ENCODE data around the gene TBC1D9. TPM values are rescaled to one million over a fixed set of nuclear protein-coding genes. Genes with fewer than 3 reads are reported as not detected.

TBC1D9 gene
- total and polyA plus RNA-seq, 2 of the 13 experiments (the other 11 are each of a cell fraction or from before 2014, with no cell fraction given): 11.9 to 12.2 TPM

DNA sequence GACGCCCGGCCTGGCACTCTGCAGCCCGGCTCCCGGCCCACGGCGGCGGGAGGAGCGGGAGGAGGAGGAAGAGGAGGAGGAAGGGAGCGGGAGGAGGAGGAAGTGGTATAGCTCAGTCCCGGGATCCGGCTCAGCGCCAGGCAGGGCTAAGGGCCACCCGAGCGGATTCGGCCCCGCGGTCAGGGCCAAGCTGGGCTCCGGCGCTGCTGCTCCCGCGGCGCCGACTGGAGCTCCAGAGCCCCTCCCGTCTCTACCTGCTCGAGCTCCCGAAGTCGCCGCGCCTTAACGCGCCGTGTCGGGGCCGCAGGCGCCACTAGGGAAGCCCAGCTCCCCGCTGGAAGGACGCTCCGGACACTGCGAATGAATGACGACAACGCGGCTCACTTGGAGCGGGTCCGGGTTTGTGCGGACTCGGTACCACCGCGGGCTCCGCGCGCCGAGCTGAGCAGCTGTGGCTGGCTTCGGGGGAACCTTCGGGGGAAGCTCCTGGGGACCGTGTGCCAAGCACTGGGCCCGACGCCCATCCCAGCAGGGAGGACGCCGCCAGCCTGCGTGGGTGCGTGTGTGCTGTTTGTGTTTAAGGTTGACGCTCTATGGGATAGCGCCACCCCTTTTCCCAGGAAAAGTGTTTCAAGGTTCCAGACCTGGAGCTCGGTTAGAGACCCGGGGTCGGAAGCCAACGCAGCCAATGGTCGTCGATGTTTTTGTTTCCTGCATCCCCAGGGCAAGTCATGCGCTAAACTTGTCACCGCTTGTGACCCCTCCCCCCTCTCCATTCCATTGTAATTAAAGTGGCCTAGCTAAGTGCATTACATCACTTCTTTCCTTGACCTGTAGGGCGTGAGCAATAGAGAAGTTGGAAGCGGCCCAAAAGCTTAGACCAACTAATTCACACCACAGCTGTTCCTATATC is at the start of gene TBC1D9 (continued):
- TF ChIP-seq ZNF572 (CRISPR knock-in tag; IDR thresholded peaks at IDR 0.05) (peak; percentile 73; the same call in 1 of the 2 replicates), ZNF143 (CRISPR knock-in tag; IDR thresholded peaks at IDR 0.05) (peak; percentile 18), GLMP (CRISPR knock-in tag; IDR thresholded peaks at IDR 0.05; ENCODE audit: borderline replicate concordance) (0 out of 2 replicates have a peak, but pooled peaks have one; percentile 41), ZFP62 (CRISPR knock-in tag; IDR thresholded peaks at IDR 0.05) (no peak), ZNF674 (CRISPR knock-in tag; IDR thresholded peaks at IDR 0.05; ENCODE audit: low read depth) (no peak), PCBP2 (optimal IDR thresholded peaks at IDR 0.05; ENCODE audit: low read depth, low read length, poor library complexity, severe bottlenecking) (no peak), ZZZ3 (CRISPR knock-in tag; IDR thresholded peaks at IDR 0.05; ENCODE audit: borderline replicate concordance) (no peak), ETV6 (CRISPR knock-in tag; conservative IDR thresholded peaks at IDR 0.05) (peak; percentile 69; the same call in 1 of the 2 replicates), XRCC5 (optimal IDR thresholded peaks at IDR 0.05; ENCODE audit: low read length) (peak; percentile 22), ZKSCAN8 (CRISPR knock-in tag; IDR thresholded peaks at IDR 0.05; ENCODE audit: borderline replicate concordance) (no peak), ZC3H13 (CRISPR knock-in tag; IDR thresholded peaks at IDR 0.05) (peak; percentile 69; the same call in 1 of the 2 replicates), ZNF20 (CRISPR knock-in tag; IDR thresholded peaks at IDR 0.05) (no peak), HNRNPL (IDR thresholded peaks at IDR 0.05; ENCODE audit: low read depth, low read length) (0 out of 2 replicates have a peak, but pooled peaks have one; percentile 52), ZBTB7B (CRISPR knock-in tag; IDR thresholded peaks at IDR 0.05) (peak; percentile 66; the same call in 1 of the 2 replicates), ZHX1 (CRISPR knock-in tag; IDR thresholded peaks at IDR 0.05; ENCODE audit: low read depth) (peak; percentile 46; the same call in 1 of the 2 replicates)
- TF ChIP-seq, protein P1, sequence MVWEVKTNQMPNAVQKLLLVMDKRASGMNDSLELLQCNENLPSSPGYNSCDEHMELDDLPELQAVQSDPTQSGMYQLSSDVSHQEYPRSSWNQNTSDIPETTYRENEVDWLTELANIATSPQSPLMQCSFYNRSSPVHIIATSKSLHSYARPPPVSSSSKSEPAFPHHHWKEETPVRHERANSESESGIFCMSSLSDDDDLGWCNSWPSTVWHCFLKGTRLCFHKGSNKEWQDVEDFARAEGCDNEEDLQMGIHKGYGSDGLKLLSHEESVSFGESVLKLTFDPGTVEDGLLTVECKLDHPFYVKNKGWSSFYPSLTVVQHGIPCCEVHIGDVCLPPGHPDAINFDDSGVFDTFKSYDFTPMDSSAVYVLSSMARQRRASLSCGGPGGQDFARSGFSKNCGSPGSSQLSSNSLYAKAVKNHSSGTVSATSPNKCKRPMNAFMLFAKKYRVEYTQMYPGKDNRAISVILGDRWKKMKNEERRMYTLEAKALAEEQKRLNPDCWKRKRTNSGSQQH (CRISPR knock-in tag; IDR thresholded peaks at IDR 0.05; ENCODE audit: low read depth): no peak
- TF ChIP-seq, protein P2, sequence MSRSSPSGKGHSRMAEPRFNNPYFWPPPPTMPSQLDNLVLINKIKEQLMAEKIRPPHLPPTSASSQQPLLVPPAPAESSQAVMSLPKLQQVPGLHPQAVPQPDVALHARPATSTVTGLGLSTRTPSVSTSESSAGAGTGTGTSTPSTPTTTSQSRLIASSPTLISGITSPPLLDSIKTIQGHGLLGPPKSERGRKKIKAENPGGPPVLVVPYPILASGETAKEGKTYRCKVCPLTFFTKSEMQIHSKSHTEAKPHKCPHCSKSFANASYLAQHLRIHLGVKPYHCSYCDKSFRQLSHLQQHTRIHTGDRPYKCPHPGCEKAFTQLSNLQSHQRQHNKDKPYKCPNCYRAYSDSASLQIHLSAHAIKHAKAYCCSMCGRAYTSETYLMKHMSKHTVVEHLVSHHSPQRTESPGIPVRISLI (CRISPR knock-in tag; IDR thresholded peaks at IDR 0.05; ENCODE audit: borderline replicate concordance): 0 out of 2 replicates have a peak, but pooled peaks have one; percentile 24
- TF ChIP-seq, protein P3, sequence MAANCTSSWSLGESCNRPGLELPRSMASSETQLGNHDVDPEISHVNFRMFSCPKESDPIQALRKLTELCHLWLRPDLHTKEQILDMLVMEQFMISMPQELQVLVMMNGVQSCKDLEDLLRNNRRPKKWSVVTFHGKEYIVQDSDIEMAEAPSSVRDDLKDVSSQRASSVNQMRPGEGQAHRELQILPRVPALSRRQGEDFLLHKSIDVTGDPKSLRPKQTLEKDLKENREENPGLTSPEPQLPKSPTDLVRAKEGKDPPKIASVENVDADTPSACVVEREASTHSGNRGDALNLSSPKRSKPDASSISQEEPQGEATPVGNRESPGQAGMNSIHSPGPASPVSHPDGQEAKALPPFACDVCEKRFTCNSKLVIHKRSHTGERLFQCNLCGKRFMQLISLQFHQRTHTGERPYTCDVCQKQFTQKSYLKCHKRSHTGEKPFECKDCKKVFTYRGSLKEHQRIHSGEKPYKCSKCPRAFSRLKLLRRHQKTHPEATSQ (CRISPR knock-in tag; IDR thresholded peaks at IDR 0.05; ENCODE audit: borderline replicate concordance): 0 out of 2 replicates have a peak, but pooled peaks have one; percentile 21
- TF ChIP-seq, protein P4, sequence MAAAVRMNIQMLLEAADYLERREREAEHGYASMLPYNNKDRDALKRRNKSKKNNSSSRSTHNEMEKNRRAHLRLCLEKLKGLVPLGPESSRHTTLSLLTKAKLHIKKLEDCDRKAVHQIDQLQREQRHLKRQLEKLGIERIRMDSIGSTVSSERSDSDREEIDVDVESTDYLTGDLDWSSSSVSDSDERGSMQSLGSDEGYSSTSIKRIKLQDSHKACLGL (CRISPR knock-in tag; IDR thresholded peaks at IDR 0.05): peak; percentile 84; the same call in 1 of the 2 replicates

Measured in HepG2 (cell line).